ENCODE results near the gene TH.

TH gene

GRCh38 chr11:2215230-2215560 is 43.6 kb upstream of the TH start:
- no peaks in the 10 kb centered on the region for H3K36me3 ChIP-seq (ENCODE audit: insufficient read depth)
- H3K4me3 ChIP-seq (IDR thresholded peaks at IDR 0.05; ENCODE audit: insufficient read depth, low read depth, low read length) = no peak overlapping the region
- H3K79me2 ChIP-seq (ENCODE audit: insufficient read depth, low read depth) = no peaks in the 10 kb centered on the region
- H2AFZ ChIP-seq (ENCODE audit: low read depth) = no peak overlapping the region
- no peak overlapping the region for H3K9ac ChIP-seq
- no peak for TF ChIP-seq CTCF (conservative IDR thresholded peaks at IDR 0.05; ENCODE audit: low read depth, low read length)
- H3K4me1 ChIP-seq (ENCODE audit: low read depth, poor library complexity, severe bottlenecking) = no peaks in the 10 kb centered on the region
- no peaks in the 10 kb centered on the region for H4K20me1 ChIP-seq (ENCODE audit: insufficient read depth)
- no peak overlapping the region for H3K4me2 ChIP-seq
- H3K27me3 ChIP-seq (ENCODE audit: insufficient read depth, low read depth) = peaks cover 68% of the 10 kb centered on the region
- no peak overlapping the region for H3K27ac ChIP-seq

- no peaks in the 10 kb centered on the region for H3K79me2 ChIP-seq (ENCODE audit: insufficient read depth, low read depth)
- no peak overlapping the region for H3K9ac ChIP-seq
- no peaks in the 10 kb centered on the region for H3K4me1 ChIP-seq (ENCODE audit: low read depth, poor library complexity, severe bottlenecking)
- H4K20me1 ChIP-seq (ENCODE audit: insufficient read depth) = no peaks in the 10 kb centered on the region
- no peak overlapping the region for H3K27ac ChIP-seq
- no peak overlapping the region for H3K4me2 ChIP-seq
- H3K4me3 ChIP-seq (IDR thresholded peaks at IDR 0.05; ENCODE audit: insufficient read depth, low read depth, low read length) = no peak overlapping the region
- H2AFZ ChIP-seq (ENCODE audit: low read depth) = no peak overlapping the region
- peaks cover 74% of the 10 kb centered on the region for H3K27me3 ChIP-seq (ENCODE audit: insufficient read depth, low read depth)
- H3K36me3 ChIP-seq (ENCODE audit: insufficient read depth) = no peaks in the 10 kb centered on the region
- TF ChIP-seq CTCF (conservative IDR thresholded peaks at IDR 0.05; ENCODE audit: low read depth, low read length) = no peak
These were observed 43.1 kb upstream of the TH start for GRCh38 chr11:2214527-2215229.

GRCh38 chr11:2213890-2214526 is 42.4 kb upstream of the TH start:
- H3K36me3 ChIP-seq (ENCODE audit: insufficient read depth) = no peaks in the 10 kb centered on the region
- no peaks in the 10 kb centered on the region for H3K4me1 ChIP-seq (ENCODE audit: low read depth, poor library complexity, severe bottlenecking)
- H4K20me1 ChIP-seq (ENCODE audit: insufficient read depth) = no peaks in the 10 kb centered on the region
- TF ChIP-seq CTCF (conservative IDR thresholded peaks at IDR 0.05; ENCODE audit: low read depth, low read length) = no peak
- H2AFZ ChIP-seq (ENCODE audit: low read depth) = no peak overlapping the region
- no peak overlapping the region for H3K9ac ChIP-seq
- no peak overlapping the region for H3K4me2 ChIP-seq
- H3K79me2 ChIP-seq (ENCODE audit: insufficient read depth, low read depth) = no peaks in the 10 kb centered on the region
- H3K27me3 ChIP-seq (ENCODE audit: insufficient read depth, low read depth) = peaks cover 74% of the 10 kb centered on the region
- H3K4me3 ChIP-seq (IDR thresholded peaks at IDR 0.05; ENCODE audit: insufficient read depth, low read depth, low read length) = no peak overlapping the region
- H3K27ac ChIP-seq = no peak overlapping the region

GRCh38 chr11:2213384-2213842 is 41.8 kb upstream of the TH start:
- Histone ChIP-seq H3K27ac (no peak overlapping the region), H3K4me1 (ENCODE audit: low read depth, poor library complexity, severe bottlenecking) (no peaks in the 10 kb centered on the region), H3K36me3 (ENCODE audit: insufficient read depth) (no peaks in the 10 kb centered on the region), H2AFZ (ENCODE audit: low read depth) (no peak overlapping the region), H3K9ac (no peak overlapping the region), H3K4me2 (no peak overlapping the region), H3K4me3 (IDR thresholded peaks at IDR 0.05; ENCODE audit: insufficient read depth, low read depth, low read length) (no peak overlapping the region), H4K20me1 (ENCODE audit: insufficient read depth) (no peaks in the 10 kb centered on the region), H3K79me2 (ENCODE audit: insufficient read depth, low read depth) (no peaks in the 10 kb centered on the region), H3K27me3 (ENCODE audit: insufficient read depth, low read depth) (peaks cover 79% of the 10 kb centered on the region)
- TF ChIP-seq CTCF (conservative IDR thresholded peaks at IDR 0.05; ENCODE audit: low read depth, low read length) = no peak

Data from KMS-11 (cell line).